HuH-7.5 (cell line): ENCODE results near the gene CTXN1.

Source experiments
- DNase-seq: peaks from one replicate; pipeline ENCODE4 v3.0.0; 2011; ENCODE audit warnings: low spot score

Gene CTXN1

DNA sequence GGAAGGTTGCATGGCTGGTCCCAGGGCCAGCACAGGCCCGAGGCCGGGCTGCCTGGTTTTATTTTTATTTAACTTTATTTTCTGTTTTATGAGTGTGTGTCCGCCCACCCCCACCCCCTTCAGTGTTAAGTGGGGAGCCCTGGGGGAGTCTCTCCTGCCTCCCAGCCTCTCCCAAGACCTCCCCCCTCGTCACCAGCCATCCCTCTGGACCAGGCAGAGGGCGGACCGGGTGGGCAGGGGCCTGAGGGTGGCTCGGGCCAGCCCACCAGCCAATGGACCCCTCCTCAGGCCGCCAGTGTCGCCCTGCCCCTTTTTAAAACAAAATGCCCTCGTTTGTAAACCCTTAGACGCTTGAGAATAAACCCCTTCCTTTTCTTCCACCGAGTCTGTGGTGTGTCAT is 11.8 kb downstream of the CTXN1 start:
- no peak for DNase-seq

GRCh38 chr19:7913652-7914051 is 12.3 kb downstream of the CTXN1 start:
- DNase-seq = no peak

DNA sequence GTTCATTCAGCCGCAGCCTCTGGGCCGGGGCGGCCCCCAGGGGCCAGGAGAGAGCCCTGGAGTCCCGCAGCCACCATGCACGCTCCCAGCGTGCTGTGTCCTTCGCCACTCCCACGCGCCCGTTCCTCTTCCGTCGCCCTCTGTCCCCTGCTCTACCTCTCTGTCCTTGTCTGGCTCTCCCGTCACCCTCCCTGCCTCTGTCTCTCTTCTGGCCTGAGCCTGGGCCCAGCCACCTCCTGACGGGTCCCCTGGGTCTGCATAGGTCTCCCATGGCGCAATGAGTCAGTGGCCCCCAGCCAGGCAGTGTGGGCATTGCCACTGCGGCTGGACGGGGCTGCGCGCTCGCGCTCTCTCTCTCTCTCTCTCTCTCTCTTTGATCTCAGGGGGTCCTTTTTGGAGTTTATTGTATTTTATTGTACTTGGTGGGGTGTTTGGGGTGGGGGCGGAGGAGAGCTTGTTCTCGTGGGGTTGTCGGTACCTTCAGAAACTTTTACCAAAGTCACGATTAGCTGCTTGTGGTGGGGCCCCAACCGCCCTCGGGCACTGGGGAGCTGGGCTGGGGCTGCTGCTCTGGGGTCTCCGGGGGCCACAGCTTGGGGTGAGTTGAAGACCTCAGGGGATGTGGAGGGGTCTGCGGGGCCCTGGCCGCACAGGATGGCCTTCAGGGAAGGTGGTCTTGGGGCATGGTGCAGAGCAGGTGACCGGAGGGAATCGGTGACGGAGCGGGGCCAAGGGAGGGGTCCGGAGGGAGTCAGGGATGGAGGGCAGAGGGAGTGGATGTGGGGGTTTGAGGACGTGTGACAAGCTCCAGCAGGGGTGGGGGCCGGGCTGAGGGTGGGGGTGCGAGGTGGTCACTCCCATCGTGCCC is 13.0 kb downstream of the CTXN1 start:
- no peak for DNase-seq

GRCh38 chr19:7912144-7912696 is 13.7 kb downstream of the CTXN1 start:
- DNase-seq = no peak

DNA sequence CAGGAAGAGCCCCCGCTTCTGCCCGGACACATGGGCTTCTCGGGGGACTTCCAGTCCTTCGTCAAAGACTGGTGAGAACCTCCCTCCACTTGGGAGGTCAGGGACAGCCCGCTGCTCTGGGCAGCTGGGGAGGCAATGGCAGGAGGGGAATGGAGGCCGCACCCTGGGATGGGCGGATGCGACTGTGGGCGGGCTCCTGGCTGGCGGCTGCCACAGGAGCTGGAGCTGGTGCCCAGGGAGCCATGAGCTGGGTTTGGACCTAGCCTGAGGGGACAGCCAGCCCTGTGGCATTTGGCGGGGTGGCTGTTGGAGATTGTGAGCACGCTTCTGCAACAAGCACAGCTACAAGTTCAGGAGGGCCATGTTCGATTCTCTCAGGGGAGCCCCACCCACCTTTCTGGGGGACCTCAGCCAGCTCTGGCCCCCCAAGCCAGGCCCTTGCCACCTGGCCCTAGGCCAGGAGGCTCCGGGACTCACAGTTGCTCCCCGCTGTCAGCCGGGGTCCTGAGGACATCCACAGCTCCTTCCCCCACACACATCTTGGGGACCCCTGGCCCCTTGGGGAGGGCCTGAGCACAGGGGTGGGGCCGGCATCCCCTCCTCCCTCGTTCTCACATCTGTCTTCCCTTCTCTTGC is 14.3 kb downstream of the CTXN1 start:
- DNase-seq = no peak

- no peak for DNase-seq
Measured at GRCh38 chr19:7910321-7911161, 15.4 kb downstream of the CTXN1 start.

GRCh38 chr19:7909471-7910067 is 16.4 kb downstream of the CTXN1 start:
- DNase-seq = no peak

DNA sequence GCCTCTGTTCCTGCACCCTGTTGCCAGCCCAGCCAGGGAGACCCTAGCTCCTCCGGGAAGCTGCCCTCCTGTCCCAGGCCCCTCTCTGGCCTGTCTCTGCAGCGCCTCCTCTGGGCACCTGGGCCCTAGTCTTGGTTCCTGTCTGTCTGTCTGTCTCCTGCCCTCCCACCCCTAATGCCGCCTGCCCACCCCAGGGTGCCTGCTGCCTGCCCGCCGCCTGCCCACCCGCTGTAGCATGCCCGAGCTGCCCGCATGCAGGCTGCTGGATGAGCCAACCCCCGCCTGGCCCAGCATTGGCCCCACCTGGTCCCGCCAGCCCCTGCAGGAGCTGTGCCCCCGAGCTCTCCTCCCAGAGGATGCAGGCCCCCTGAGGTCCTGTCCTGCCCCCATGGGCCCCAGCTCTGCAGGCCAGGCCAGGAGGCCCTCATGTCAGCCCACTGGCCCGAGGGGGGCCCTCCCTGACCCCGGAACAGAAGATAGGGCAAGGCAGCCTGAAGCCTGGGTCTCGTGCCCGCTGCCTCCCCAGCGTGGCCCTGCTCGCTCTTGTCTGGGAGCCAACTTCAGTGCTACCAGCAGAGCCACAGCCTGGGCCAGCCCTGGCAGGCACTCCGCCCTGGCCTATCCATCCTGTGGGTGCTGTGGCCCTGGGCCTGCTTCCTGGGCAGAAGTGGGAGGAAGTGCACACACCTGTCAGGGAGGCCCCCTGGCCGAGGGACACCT is 17.0 kb downstream of the CTXN1 start:
- no peak for DNase-seq

GRCh38 chr19:7908078-7908699 is 17.7 kb downstream of the CTXN1 start:
- no peak for DNase-seq

GRCh38 chr19:7907544-7907943 is 18.4 kb downstream of the CTXN1 start:
- no peak for DNase-seq

DNA sequence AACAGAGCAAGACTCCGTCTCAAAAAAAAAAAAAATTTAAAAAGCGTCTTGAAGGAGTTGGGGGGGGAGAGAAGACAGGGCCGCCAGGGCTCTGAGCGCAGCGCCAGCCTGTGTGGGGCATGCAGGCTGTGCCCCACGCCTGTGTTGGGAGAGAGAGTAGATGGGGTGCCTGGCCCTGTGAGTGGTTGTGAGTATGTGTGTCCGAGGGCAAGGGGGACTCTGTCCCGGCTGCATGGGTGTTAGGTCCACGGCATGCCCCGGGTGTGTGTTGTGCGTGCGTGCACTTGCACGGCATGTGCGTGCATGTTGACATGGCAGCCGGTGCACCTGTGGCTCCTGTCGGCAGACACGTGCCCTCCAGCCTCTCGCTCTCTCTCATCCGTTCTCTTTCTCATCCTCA is 18.8 kb downstream of the CTXN1 start:
- no peak for DNase-seq

DNA sequence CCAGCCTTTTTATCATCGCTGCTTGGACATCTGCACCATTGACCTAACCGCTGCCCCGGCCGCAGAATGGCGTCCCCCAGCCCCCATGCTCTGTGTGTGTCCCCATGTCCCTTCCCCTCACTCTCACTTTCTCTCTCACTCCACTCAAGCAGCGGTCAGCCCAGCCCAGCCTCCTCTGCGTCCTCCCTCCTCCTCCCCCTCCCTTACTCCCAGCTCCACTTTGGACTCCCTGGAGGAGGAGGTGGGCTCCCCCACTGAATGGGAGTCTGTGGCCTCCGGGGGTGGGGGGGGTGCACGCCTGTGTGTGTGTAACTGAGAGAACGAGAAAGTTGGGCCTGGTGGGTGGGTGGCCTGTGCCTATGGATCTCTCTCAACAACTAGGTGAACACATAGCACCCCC is 20.1 kb downstream of the CTXN1 start:
- DNase-seq = no peak

- DNase-seq = no peak
Measured at GRCh38 chr19:7905268-7905667, 20.7 kb downstream of the CTXN1 start.

DNA sequence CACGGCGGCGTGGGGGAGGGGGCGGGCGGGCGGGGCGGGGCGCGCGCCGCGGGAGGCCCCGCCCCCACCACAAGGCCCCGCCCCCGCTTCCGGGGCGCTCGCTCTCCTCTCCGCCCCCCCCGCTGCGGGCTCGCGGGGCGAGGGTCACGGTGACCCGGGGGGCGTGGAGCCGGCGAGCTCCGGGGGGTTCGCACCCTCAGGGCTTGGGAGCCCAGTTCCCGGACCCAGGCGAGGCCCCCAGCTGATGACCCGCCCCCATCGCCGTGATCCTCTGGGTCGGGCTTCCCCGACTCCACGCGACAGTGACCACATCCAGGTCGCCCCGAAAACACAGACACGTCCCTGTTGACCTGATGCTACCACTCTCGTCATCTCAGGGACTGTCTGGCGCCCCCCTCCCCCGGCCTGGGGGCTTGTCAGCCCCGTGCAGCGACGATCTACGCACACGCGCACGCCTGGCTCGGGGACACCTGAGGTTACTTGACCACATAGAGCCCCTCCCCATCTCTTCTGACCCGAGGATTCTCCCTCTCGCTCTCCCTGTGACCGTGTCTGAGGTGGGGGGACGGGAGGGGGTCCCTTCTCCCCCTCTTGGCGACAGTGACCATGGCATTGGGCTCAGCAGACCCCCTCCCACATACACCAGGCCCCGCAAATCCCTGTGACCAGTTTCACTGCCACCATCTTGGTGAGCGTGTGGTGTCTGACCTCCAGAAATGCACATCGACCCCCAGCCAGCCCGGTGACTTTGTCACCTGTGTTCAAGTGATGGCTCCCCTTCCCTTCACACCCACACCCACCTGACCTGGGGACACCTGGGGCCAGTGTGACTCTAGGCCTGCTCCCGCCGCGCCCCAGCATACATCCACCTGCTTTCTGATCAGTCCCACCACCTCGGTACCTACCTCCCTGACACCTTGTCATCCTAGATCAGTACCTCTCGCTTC is 21.6 kb downstream of the CTXN1 start:
- no peak for DNase-seq

DNA sequence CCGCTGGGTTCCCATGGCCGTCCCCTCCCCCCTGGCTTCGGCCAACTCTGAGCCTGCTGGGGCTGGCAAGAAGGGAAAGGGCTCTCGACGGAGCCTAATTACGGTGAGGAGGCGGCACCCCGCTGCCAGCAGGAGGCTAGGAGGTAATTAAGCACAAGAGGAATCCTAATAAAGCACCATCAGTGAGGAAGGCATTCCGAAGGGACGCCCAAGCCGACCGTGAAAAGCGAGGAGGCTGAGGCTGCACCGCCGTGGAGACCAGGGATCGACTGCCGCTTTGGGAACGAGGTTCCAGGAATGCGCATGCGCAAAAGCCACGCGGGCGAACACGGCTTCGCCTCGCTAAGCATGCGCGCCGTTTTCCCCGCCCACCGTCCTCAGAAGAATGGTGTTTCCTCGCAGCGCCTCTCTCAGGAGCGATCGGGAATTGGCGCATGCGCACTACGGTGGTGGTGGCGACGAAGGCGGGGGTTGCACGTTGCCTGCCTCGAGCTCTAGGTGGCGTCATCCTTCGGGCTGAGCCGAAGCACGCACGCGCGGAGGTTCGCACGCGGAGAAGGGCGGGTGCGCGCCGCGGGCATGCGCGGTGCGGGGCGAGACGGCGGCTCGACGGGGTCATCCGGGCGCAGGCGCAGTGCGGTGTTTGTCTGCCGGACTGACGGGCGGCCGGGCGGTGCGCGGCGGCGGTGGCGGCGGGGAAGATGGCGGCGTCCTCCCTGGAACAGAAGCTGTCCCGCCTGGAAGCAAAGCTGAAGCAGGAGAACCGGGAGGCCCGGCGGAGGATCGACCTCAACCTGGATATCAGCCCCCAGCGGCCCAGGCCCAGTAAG is 22.5 kb downstream of the CTXN1 start, which contains the start of gene MAP2K7:
Gene MAP2K7 (plus strand): TSS at position 634 of the 830 bp plus-strand sequence. CDS start 68 bp downstream, at position 702.
- peak; percentile 98 for DNase-seq

DNA sequence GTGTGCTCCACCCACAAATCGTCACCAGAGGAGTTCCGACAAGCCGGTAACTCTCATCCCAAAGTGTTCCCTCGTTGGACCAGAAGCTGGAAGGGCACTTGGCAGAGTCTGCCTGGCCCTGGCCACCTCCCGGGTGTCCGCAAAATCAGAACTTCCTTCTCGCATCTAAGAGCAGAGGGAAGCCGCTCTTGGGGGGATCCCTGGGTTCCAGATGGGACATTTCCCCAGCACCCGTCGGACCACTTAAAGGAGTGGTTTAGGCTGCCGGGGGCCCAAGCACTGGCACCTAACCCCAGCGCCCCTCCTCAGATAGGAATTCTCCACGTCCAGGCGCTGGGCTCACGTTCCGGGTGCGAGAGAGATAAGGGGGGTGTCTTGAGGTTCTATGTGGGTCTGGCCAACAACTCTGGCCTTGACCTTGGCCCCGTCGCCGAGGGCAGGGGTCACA is 23.1 kb downstream of the CTXN1 start:
- no peak for DNase-seq

DNA sequence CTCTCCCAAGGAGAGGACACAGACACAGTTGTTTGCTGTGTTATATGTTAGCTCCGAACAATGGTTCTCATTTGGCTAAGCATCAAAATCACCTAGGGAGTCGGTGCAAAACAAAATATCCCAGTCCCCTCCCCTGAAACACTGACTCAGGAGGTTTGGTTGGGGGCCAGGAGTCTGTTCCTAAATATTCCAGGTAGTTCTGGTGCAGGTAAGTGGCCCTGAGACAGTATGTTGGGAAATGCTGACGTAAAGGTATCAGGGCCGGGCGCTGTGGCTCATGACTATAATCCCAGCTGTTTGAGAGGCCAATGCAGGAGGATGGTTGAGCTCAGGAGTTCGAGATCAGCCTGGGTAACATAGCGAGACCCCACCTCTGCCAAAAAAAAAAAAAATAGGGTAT is 24.6 kb downstream of the CTXN1 start:
- no peak for DNase-seq

- no peak for DNase-seq
Measured at GRCh38 chr19:7900931-7901330, 25.0 kb downstream of the CTXN1 start.
